BLaER1 (cell line): ENCODE results near the gene RUFY4.
"Not testable (repeated sequence)": the region's sequence is repeated elsewhere in the genome, so short reads cannot be mapped to it uniquely, and the experiment has no call there.

ENCODE experiments used
- H3K27ac ChIP-seq: shearing (Covaris generic); formaldehyde crosslinking; 2 replicates; pipeline ENCODE4 v1.8.1; 2022
- H3K27me3 ChIP-seq: shearing (Covaris generic); formaldehyde crosslinking; 2 replicates; pipeline ENCODE4 v1.8.1; 2022
- H3K36me3 ChIP-seq: shearing (Covaris generic); formaldehyde crosslinking; 2 replicates; pipeline ENCODE4 v1.8.1; 2022
- H3K4me1 ChIP-seq: shearing (Covaris generic); formaldehyde crosslinking; 2 replicates; pipeline ENCODE4 v1.8.1; 2022
- H3K4me2 ChIP-seq: shearing (Covaris generic); formaldehyde crosslinking; 2 replicates; pipeline ENCODE4 v1.8.1; 2022
- H3K4me3 ChIP-seq: shearing (Covaris generic); formaldehyde crosslinking; 2 replicates; pipeline ENCODE4 v1.8.1; 2022
- H3K9ac ChIP-seq: shearing (Covaris generic); formaldehyde crosslinking; 2 replicates; pipeline ENCODE4 v1.8.1; 2022
- H3K9me3 ChIP-seq: shearing (Covaris generic); formaldehyde crosslinking; 2 replicates; pipeline ENCODE4 v1.8.1; 2022
- H4K20me1 ChIP-seq: shearing (Covaris generic); formaldehyde crosslinking; 2 replicates; pipeline ENCODE4 v1.8.1; 2022
- Cebpa-rat ChIP-seq: shearing (Covaris generic); IDR thresholded peaks from 2 replicates; pipeline ENCODE4 v1.8.1; 2022

The RUFY4 gene

GRCh38 chr2:218036371-218036770 lies 32.7 kb upstream of the RUFY4 start:
- H3K27ac ChIP-seq, result no peak overlapping the region
- H3K9ac ChIP-seq, result no peak overlapping the region
- no peaks in the 10 kb centered on the region for H4K20me1 ChIP-seq
- H3K27me3 ChIP-seq, result no peaks in the 10 kb centered on the region
- peaks cover 55% of the 10 kb centered on the region for H3K4me1 ChIP-seq
- no peak overlapping the region for H3K4me2 ChIP-seq
- TF ChIP-seq Cebpa-rat, result no peak
- H3K9me3 ChIP-seq, result no peaks in the 10 kb centered on the region
- H3K4me3 ChIP-seq, result no peak overlapping the region
- no peaks in the 10 kb centered on the region for H3K36me3 ChIP-seq

- Histone ChIP-seq H3K27ac (no peak overlapping the region), H3K9ac (no peak overlapping the region), H3K4me3 (no peak overlapping the region), H3K4me1 (peaks cover 27% of the 10 kb centered on the region), H3K4me2 (no peak overlapping the region), H3K27me3 (no peaks in the 10 kb centered on the region), H3K36me3 (no peaks in the 10 kb centered on the region), H4K20me1 (no peaks in the 10 kb centered on the region), H3K9me3 (peaks cover 19% of the 10 kb centered on the region)
- TF ChIP-seq Cebpa-rat, result no peak
Measured at GRCh38 chr2:218039171-218039570, 29.9 kb upstream of the RUFY4 start.

- Histone ChIP-seq H4K20me1 (no peaks in the 10 kb centered on the region), H3K4me1 (peaks cover 13% of the 10 kb centered on the region)
- TF ChIP-seq Cebpa-rat, result no peak
Measured at GRCh38 chr2:218040883-218041282, 28.2 kb upstream of the RUFY4 start.

GRCh38 chr2:218041302-218042168 lies 27.5 kb upstream of the RUFY4 start:
- H3K27ac ChIP-seq, result no peak overlapping the region
- no peaks in the 10 kb centered on the region for H3K27me3 ChIP-seq
- H4K20me1 ChIP-seq, result no peaks in the 10 kb centered on the region
- peaks cover 12% of the 10 kb centered on the region for H3K4me1 ChIP-seq
- no peak overlapping the region for H3K4me2 ChIP-seq
- H3K36me3 ChIP-seq, result no peaks in the 10 kb centered on the region
- peaks cover 26% of the 10 kb centered on the region for H3K9me3 ChIP-seq
- H3K4me3 ChIP-seq, result no peak overlapping the region
- TF ChIP-seq Cebpa-rat, result no peak
- H3K9ac ChIP-seq, result no peak overlapping the region

More at GRCh38 chr2:218040883-218041282, 28.2 kb upstream of the RUFY4 start:
- Histone ChIP-seq H3K9ac (no peak overlapping the region), H3K36me3 (no peaks in the 10 kb centered on the region), H3K9me3 (peaks cover 26% of the 10 kb centered on the region), H3K27me3 (no peaks in the 10 kb centered on the region), H3K4me2 (no peak overlapping the region), H3K27ac (no peak overlapping the region), H3K4me3 (no peak overlapping the region)

- H3K27me3 ChIP-seq, result no peaks in the 10 kb centered on the region
- H3K4me3 ChIP-seq, result no peak overlapping the region
- peaks cover 12% of the 10 kb centered on the region for H3K4me1 ChIP-seq
- no peaks in the 10 kb centered on the region for H4K20me1 ChIP-seq
- H3K9me3 ChIP-seq, result peaks cover 26% of the 10 kb centered on the region
- no peak overlapping the region for H3K4me2 ChIP-seq
- no peak overlapping the region for H3K27ac ChIP-seq
- TF ChIP-seq Cebpa-rat, result no peak
- no peaks in the 10 kb centered on the region for H3K36me3 ChIP-seq
- no peak overlapping the region for H3K9ac ChIP-seq
Measured at GRCh38 chr2:218043100-218043499, 26.0 kb upstream of the RUFY4 start.

- Histone ChIP-seq H3K4me2 (no peak overlapping the region), H3K27me3 (no peaks in the 10 kb centered on the region), H4K20me1 (no peaks in the 10 kb centered on the region), H3K9ac (no peak overlapping the region), H3K27ac (no peak overlapping the region), H3K4me3 (no peak overlapping the region), H3K4me1 (peaks cover 10% of the 10 kb centered on the region), H3K9me3 (peaks cover 26% of the 10 kb centered on the region), H3K36me3 (no peaks in the 10 kb centered on the region)
- TF ChIP-seq Cebpa-rat, result no peak
Measured at GRCh38 chr2:218043701-218044109, 25.3 kb upstream of the RUFY4 start.

GRCh38 chr2:218044599-218044998 lies 24.5 kb upstream of the RUFY4 start:
- H3K4me1 ChIP-seq, H3K9ac ChIP-seq, H3K4me3 ChIP-seq, H4K20me1 ChIP-seq, H3K36me3 ChIP-seq, H3K4me2 ChIP-seq, H3K27me3 ChIP-seq, H3K27ac ChIP-seq: not testable (repeated sequence)
- peaks cover 33% of the 10 kb centered on the region for H3K9me3 ChIP-seq

DNA sequence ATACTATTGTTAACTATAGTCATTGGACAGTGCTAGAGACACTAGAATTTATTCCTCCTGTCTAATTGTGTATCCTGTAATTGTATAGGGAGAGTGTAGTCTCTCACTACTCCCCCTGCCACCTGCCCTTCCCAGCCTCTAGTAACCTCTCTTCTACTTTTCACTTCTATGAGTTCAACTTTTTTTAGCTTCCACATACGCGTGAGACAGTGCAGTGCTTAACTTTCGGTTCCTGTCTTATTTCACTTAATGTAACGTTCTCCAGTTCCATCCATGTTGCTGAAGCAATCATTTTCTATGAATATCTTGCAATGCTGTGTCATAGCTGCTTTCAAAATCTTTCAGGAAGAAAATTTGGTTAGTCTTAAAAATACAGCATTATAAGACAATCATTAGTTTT lies 22.8 kb upstream of the RUFY4 start:
- Histone ChIP-seq H3K4me3 (no peak overlapping the region), H3K36me3 (no peaks in the 10 kb centered on the region), H3K4me1 (peaks cover 5% of the 10 kb centered on the region), H4K20me1 (no peaks in the 10 kb centered on the region), H3K27ac (no peak overlapping the region), H3K9me3 (peaks cover 42% of the 10 kb centered on the region), H3K27me3 (no peaks in the 10 kb centered on the region), H3K4me2 (no peak overlapping the region), H3K9ac (no peak overlapping the region)
- TF ChIP-seq Cebpa-rat, result no peak

- Histone ChIP-seq H3K4me3 (no peak overlapping the region), H3K9me3 (peaks cover 38% of the 10 kb centered on the region), H3K36me3 (no peaks in the 10 kb centered on the region), H3K4me2 (no peak overlapping the region), H3K27ac (no peak overlapping the region), H3K9ac (no peak overlapping the region), H3K4me1 (peaks cover 5% of the 10 kb centered on the region), H3K27me3 (no peaks in the 10 kb centered on the region), H4K20me1 (no peaks in the 10 kb centered on the region)
- no peak for TF ChIP-seq Cebpa-rat
Measured at GRCh38 chr2:218047536-218048225, 21.4 kb upstream of the RUFY4 start.

DNA sequence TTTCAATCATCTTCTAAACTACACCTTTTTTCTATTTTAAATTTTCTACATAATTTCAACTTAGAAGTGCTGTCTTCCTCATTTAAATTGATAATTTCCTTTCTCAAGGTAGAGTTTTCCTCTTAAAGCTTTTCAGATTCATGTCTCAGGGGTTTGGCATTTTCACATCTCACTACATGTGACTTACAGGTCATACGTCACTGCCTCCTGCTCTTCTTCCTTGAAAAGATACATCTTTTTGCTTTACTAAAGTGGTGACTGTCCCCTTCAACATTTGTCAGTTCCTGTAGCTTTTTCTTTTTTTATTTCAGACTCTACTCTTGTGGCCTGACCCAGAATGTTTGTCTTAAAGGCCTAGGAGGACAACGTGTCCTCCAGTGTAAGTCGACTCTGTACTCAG lies 17.1 kb upstream of the RUFY4 start:
- H3K9me3 ChIP-seq, result peaks cover 16% of the 10 kb centered on the region
- H3K9ac ChIP-seq, result no peak overlapping the region
- no peaks in the 10 kb centered on the region for H4K20me1 ChIP-seq
- no peak overlapping the region for H3K4me2 ChIP-seq
- no peak overlapping the region for H3K4me3 ChIP-seq
- no peaks in the 10 kb centered on the region for H3K4me1 ChIP-seq
- TF ChIP-seq Cebpa-rat, result no peak
- no peaks in the 10 kb centered on the region for H3K27me3 ChIP-seq
- H3K27ac ChIP-seq, result no peak overlapping the region
- H3K36me3 ChIP-seq, result no peaks in the 10 kb centered on the region
